Caco-2 (cell line): ENCODE data around the gene XIRP1. TPM values are rescaled to one million over a fixed set of nuclear protein-coding genes. Genes with fewer than 3 reads are reported as not detected.

Source experiments
- BruUV-seq: library from RNA; stranded (reverse); fragments of 400-500 nt; replicated peaks from 2 replicates; lab custom pipeline; 2021; lab: Mats Ljungman, UMichigan
- CTCF ChIA-PET: fragments of 300-600 bp; sonication (Branson Sonifier 250); formaldehyde crosslinking; loops from one replicate; lab custom pipeline; 2022; ENCODE audit warnings: antibody characterized with exemption; lab: Charles Lee
- POLR2A ChIA-PET: fragments of 300-600 bp; sonication (Branson Sonifier 250); formaldehyde crosslinking; loops from one replicate; lab custom pipeline; 2022; ENCODE audit warnings: antibody characterized with exemption; lab: Charles Lee
- DNase-seq, 2 experiments: peaks; one replicate each; pipeline versions ENCODE4 v3.0.0 to v3.0.0-alpha.2; 2020 to 2022
- H3K27me3 ChIP-seq: replicated peaks from 2 replicates; pipeline ENCODE4 v1.6.0; 2011; ENCODE audit warnings: low read length; ENCODE audit not compliant: control insufficient read depth, insufficient read depth
- H3K36me3 ChIP-seq: 2 replicates; pipeline ENCODE4 v1.5.1; 2011; ENCODE audit warnings: low read length; ENCODE audit not compliant: control insufficient read depth, insufficient read depth
- H3K4me1 ChIP-seq: fragments of 250-450 bp; sonication (Bioruptor Pico); 2 replicates; pipeline ENCODE4 v1.5.1; 2020; ENCODE audit warnings: mild to moderate bottlenecking
- H3K4me3 ChIP-seq: 2 replicates; pipeline ENCODE4 v1.5.1; 2011; ENCODE audit warnings: low read depth, mild to moderate bottlenecking, control low read depth, low read length
- H3K9me3 ChIP-seq: fragments of 250-450 bp; sonication (Bioruptor Pico); 2 replicates; pipeline ENCODE4 v1.5.1; 2020; ENCODE audit warnings: mild to moderate bottlenecking, moderate library complexity
- H3K27ac Mint-ChIP-seq: one replicate; pipeline ENCODE4 v1.8.0; 2022; ENCODE audit warnings: mixed read lengths; ENCODE audit not compliant: unreplicated experiment
- H3K27me3 Mint-ChIP-seq: one replicate; pipeline ENCODE4 v1.8.0; 2022; ENCODE audit warnings: mixed read lengths; ENCODE audit not compliant: insufficient read depth, unreplicated experiment
- H3K36me3 Mint-ChIP-seq: one replicate; pipeline ENCODE4 v1.8.0; 2022; ENCODE audit warnings: mild to moderate bottlenecking, mixed read lengths; ENCODE audit not compliant: insufficient read depth, unreplicated experiment
- H3K4me1 Mint-ChIP-seq: one replicate; pipeline ENCODE4 v1.8.0; 2022; ENCODE audit warnings: low read depth, mixed read lengths; ENCODE audit not compliant: unreplicated experiment
- H3K4me3 Mint-ChIP-seq: one replicate; pipeline ENCODE4 v1.8.0; 2022; ENCODE audit warnings: mild to moderate bottlenecking, moderate library complexity, mixed read lengths; ENCODE audit not compliant: unreplicated experiment
- H3K9me3 Mint-ChIP-seq: one replicate; pipeline ENCODE4 v1.8.0; 2022; ENCODE audit warnings: mixed read lengths; ENCODE audit not compliant: unreplicated experiment
- intact Hi-C: fragments of 100-400 bp; cut with micrococcal nuclease; formaldehyde crosslinking; loops from one replicate; pipeline ENCODE4 v1.10.0; 2022; ENCODE audit not compliant: unreplicated experiment
- total RNA-seq: library from RNA; stranded (reverse); gene quantifications from 2 replicates; pipeline ENCODE4 v1.2.3, GENCODE V29; 2022
- TF ChIP-seq, protein P1 (sequence below), 2 experiments: fragments of 200-600 bp in 1 of 2; IDR thresholded peaks; 1 replicate in 1 of 2; 2 replicates in 1 of 2; pipeline versions ENCODE4 v1.5.1 to v1.8.0; 2011 to 2022; ENCODE audit warnings: antibody characterized with exemption in 1 of 2, control low read depth in 1 of 2, inconsistent platforms in 1 of 2, low read depth in 1 of 2, low read length in 1 of 2, mild to moderate bottlenecking in 1 of 2, moderate library complexity in 1 of 2; ENCODE audit not compliant: insufficient read depth in 1 of 2, severe bottlenecking in 1 of 2, unreplicated experiment in 1 of 2

The XIRP1 gene
- total RNA-seq, 1 experiment from 2014 or later = not detected

DNA sequence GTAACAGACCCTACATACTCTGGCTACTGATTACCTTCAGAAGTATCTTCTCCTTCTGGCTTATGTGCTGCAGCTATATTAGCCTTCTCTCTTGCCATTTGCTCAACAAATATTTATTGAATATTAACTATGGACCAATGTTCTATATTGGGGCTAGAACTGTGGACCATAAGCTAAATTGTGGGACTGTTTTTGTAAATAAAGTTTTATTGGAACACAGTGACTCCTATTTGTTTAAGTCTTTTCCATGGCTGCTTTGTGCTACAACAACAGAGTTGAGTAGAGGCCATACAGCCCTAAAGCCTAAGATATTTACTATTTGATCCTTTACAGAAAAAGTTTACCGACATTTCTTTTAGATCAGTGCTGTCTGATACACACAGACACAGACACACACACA lies 20.3 kb upstream of the XIRP1 start:
- ChIA-PET POLR2A (interaction anchor here (0.6 kb wide), 1 partner anchor 91 kb away, joined by 5 read pairs; no protein-coding TSS in a partner anchor), CTCF (interaction anchor here (0.8 kb wide), 1 partner anchor 76 kb away, joined by 3 read pairs; no protein-coding TSS in a partner anchor)
- no peak overlapping the region for H3K4me3 ChIP-seq
- intact Hi-C loops = no loop called here
- H3K9me3 Mint-ChIP-seq = no peaks in the 10 kb centered on the region
- H3K27ac Mint-ChIP-seq = no peak overlapping the region
- no peak overlapping the region for H3K4me3 Mint-ChIP-seq
- 0 out of 2 replicates have a peak, but pooled peaks cover 1% of the 10 kb centered on the region for H3K4me1 ChIP-seq
- peaks cover 12% of the 10 kb centered on the region for H3K27me3 Mint-ChIP-seq
- no peak for DNase-seq
- H3K4me1 Mint-ChIP-seq = peaks cover 6% of the 10 kb centered on the region
- H3K9me3 ChIP-seq = no peaks in the 10 kb centered on the region
- no peaks in the 10 kb centered on the region for H3K27me3 ChIP-seq
- H3K36me3 ChIP-seq = no peaks in the 10 kb centered on the region
- no peaks in the 10 kb centered on the region for H3K36me3 Mint-ChIP-seq
- TF ChIP-seq, protein P1, sequence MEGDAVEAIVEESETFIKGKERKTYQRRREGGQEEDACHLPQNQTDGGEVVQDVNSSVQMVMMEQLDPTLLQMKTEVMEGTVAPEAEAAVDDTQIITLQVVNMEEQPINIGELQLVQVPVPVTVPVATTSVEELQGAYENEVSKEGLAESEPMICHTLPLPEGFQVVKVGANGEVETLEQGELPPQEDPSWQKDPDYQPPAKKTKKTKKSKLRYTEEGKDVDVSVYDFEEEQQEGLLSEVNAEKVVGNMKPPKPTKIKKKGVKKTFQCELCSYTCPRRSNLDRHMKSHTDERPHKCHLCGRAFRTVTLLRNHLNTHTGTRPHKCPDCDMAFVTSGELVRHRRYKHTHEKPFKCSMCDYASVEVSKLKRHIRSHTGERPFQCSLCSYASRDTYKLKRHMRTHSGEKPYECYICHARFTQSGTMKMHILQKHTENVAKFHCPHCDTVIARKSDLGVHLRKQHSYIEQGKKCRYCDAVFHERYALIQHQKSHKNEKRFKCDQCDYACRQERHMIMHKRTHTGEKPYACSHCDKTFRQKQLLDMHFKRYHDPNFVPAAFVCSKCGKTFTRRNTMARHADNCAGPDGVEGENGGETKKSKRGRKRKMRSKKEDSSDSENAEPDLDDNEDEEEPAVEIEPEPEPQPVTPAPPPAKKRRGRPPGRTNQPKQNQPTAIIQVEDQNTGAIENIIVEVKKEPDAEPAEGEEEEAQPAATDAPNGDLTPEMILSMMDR (IDR thresholded peaks at IDR 0.05; ENCODE audit: insufficient read depth in 1 of 2, low read depth in 1 of 2, low read length in 1 of 2, severe bottlenecking in 1 of 2, unreplicated experiment in 1 of 2) = no peak
- BruUV-seq = no TSS peak

DNA sequence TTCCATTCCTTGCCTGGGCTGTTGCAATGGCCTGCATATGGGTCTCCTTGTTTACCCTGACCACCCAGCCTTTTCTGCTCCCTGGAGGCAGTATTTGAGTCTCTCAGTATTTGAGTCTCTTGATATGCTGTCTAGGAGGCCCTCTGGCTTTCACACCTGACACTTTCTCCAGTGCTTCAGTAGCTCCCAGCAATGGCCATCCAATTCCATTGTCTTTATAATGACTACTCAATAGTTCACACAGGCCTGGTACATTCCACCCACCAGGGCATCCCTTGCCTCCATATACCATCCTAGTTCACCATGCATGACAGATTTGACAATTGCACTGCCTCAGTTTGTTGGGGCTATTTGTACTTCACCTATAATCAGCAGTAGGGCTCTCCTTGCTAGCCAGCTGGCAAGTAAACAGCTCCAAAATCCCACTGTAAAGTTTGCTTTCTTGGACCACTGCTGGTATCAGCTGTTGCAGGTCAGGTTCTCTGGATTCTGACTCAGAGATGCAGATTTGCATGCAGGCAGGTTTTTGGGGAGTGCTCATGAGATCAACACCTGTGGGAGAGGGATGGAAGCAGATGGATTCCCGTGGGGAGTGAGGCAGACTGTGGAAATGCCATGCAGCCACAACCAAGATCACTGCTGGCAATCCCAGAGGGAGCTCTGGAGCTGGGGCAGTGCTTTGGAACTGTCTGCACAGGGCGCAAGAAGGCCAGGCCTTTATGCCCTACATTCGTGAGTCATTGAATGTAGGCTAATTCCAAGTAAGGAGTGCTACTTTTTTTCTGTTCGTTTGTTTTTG lies 19.1 kb upstream of the XIRP1 start:
- intact Hi-C loops = no loop called here
- Mint-ChIP-seq H3K27me3 (peaks cover 2% of the 10 kb centered on the region), H3K27ac (no peak overlapping the region), H3K4me3 (no peak overlapping the region), H3K4me1 (peaks cover 6% of the 10 kb centered on the region), H3K36me3 (no peaks in the 10 kb centered on the region), H3K9me3 (no peaks in the 10 kb centered on the region)
- no peak for DNase-seq
- TF ChIP-seq, protein P1 (IDR thresholded peaks at IDR 0.05; ENCODE audit: insufficient read depth in 1 of 2, low read depth in 1 of 2, low read length in 1 of 2, severe bottlenecking in 1 of 2, unreplicated experiment in 1 of 2) = no peak
- Histone ChIP-seq H3K4me3 (no peak overlapping the region), H3K27me3 (no peaks in the 10 kb centered on the region), H3K9me3 (no peaks in the 10 kb centered on the region), H3K36me3 (no peaks in the 10 kb centered on the region), H3K4me1 (0 out of 2 replicates have a peak, but pooled peaks cover 3% of the 10 kb centered on the region)
- POLR2A ChIA-PET = no interaction called here
- no TSS peak for BruUV-seq
- CTCF ChIA-PET = no interaction called here

DNA sequence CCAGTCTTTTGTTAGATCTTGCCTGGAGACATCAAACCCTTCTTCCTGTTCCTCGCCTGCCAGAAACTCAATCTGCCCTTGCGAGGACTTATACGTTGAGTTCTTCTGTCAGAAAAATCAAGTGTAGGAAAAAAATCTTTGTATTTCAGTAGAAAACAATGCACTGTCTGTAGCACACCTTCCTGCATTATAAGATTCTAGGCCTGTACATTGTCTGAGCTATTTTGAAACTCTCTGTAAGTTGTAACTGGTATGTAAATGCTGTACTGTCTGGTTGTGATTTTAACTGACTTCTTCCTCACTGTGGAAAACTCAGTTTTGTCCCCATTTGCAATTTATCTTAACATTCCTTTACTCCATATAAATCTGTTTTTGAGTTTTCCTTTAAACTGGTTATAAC lies 17.7 kb upstream of the XIRP1 start:
- no TSS peak for BruUV-seq
- H3K36me3 ChIP-seq = no peaks in the 10 kb centered on the region
- intact Hi-C loops = no loop called here
- Mint-ChIP-seq H3K36me3 (no peaks in the 10 kb centered on the region), H3K4me1 (peaks cover 6% of the 10 kb centered on the region), H3K4me3 (no peak overlapping the region), H3K27me3 (no peaks in the 10 kb centered on the region), H3K9me3 (no peaks in the 10 kb centered on the region), H3K27ac (no peak overlapping the region)
- H3K4me1 ChIP-seq = 0 out of 2 replicates have a peak, but pooled peaks cover 3% of the 10 kb centered on the region
- TF ChIP-seq, protein P1 (IDR thresholded peaks at IDR 0.05; ENCODE audit: insufficient read depth in 1 of 2, low read depth in 1 of 2, low read length in 1 of 2, severe bottlenecking in 1 of 2, unreplicated experiment in 1 of 2) = no peak
- no peaks in the 10 kb centered on the region for H3K9me3 ChIP-seq
- no peak for DNase-seq
- no peak overlapping the region for H3K4me3 ChIP-seq
- POLR2A ChIA-PET = no interaction called here
- CTCF ChIA-PET = no interaction called here
- no peaks in the 10 kb centered on the region for H3K27me3 ChIP-seq
